A549 (cell line): ENCODE measurements around the gene CCL1.

ENCODE experiments used
- CBX2 ChIP-seq: fragments of 200-600 bp; sonication (generic); IDR thresholded peaks from 2 replicates; pipeline ENCODE4 v1.6.1; 2016; ENCODE audit warnings: low read depth, mild to moderate bottlenecking, borderline replicate concordance
- CHD4 ChIP-seq: fragments of 200-600 bp; sonication (generic); IDR thresholded peaks from 2 replicates; pipeline ENCODE4 v1.6.1; 2016; ENCODE audit warnings: antibody characterized with exemption, mild to moderate bottlenecking, borderline replicate concordance
- ESRRA ChIP-seq: fragments of 150-350 bp; IDR thresholded peaks from 2 replicates; pipeline ENCODE4 v1.6.1; 2014; ENCODE audit warnings: mild to moderate bottlenecking, low read length, borderline replicate concordance
- HOXA7 ChIP-seq: fragments of 250-450 bp; sonication (Bioruptor Pico); IDR thresholded peaks from 2 replicates; pipeline ENCODE4 v1.5.0; 2020; ENCODE audit warnings: mild to moderate bottlenecking, moderate library complexity
- JUNB ChIP-seq: fragments of >200 bp; sonication (Bioruptor Twin); formaldehyde crosslinking; IDR thresholded peaks from 2 replicates; pipeline ENCODE4 v1.6.1; 2016
- KDM1A ChIP-seq: fragments of 200-600 bp; sonication (generic); IDR thresholded peaks from 2 replicates; pipeline ENCODE4 v1.6.1; 2016; ENCODE audit warnings: low read depth, mild to moderate bottlenecking
- POLR2A ChIP-seq: IDR thresholded peaks from 2 replicates; pipeline ENCODE4 v1.6.1; 2012; ENCODE audit warnings: mild to moderate bottlenecking, low read length
- REST ChIP-seq: fragments of 200-600 bp; sonication (generic); IDR thresholded peaks from 2 replicates; pipeline ENCODE4 v1.6.1; 2016; ENCODE audit warnings: antibody characterized with exemption, mild to moderate bottlenecking, moderate library complexity
- RFX5 ChIP-seq: fragments of 450-650 bp; IDR thresholded peaks from 2 replicates; pipeline ENCODE4 v1.7.1; 2014; ENCODE audit warnings: antibody characterized with exemption, mild to moderate bottlenecking, moderate library complexity
- TF ChIP-seq, protein P1 (sequence below): fragments of >200 bp; sonication (Bioruptor Twin); formaldehyde crosslinking; IDR thresholded peaks from 3 replicates; pipeline ENCODE4 v1.5.1; 2016

GRCh38 chr17:34378664-34379101, 15.7 kb upstream of the CCL1 start:
- TF ChIP-seq KDM1A = no peak
- no peak for TF ChIP-seq POLR2A
- TF ChIP-seq RFX5 = no peak
- TF ChIP-seq CHD4 = no peak
- TF ChIP-seq, protein P1, sequence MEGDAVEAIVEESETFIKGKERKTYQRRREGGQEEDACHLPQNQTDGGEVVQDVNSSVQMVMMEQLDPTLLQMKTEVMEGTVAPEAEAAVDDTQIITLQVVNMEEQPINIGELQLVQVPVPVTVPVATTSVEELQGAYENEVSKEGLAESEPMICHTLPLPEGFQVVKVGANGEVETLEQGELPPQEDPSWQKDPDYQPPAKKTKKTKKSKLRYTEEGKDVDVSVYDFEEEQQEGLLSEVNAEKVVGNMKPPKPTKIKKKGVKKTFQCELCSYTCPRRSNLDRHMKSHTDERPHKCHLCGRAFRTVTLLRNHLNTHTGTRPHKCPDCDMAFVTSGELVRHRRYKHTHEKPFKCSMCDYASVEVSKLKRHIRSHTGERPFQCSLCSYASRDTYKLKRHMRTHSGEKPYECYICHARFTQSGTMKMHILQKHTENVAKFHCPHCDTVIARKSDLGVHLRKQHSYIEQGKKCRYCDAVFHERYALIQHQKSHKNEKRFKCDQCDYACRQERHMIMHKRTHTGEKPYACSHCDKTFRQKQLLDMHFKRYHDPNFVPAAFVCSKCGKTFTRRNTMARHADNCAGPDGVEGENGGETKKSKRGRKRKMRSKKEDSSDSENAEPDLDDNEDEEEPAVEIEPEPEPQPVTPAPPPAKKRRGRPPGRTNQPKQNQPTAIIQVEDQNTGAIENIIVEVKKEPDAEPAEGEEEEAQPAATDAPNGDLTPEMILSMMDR = no peak
- no peak for TF ChIP-seq REST
- no peak for TF ChIP-seq CBX2
- no peak for TF ChIP-seq HOXA7 (CRISPR knock-in tag)
- no peak for TF ChIP-seq JUNB
- TF ChIP-seq ESRRA = no peak
